Measurements from ENCODE around the gene ZNF556. TPM values are rescaled to one million over a fixed set of nuclear protein-coding genes. Genes with fewer than 3 reads are reported as not detected.

ZNF556 gene
- total RNA-seq, 1 donor from 2014 or later, result not detected

- peaks cover 12% of the 10 kb centered on the region for H3K27me3 Mint-ChIP-seq (ENCODE audit: insufficient read depth)
- DNase-seq (ENCODE audit: low spot score), result no peak
Observed at GRCh38 chr19:2841855-2842574, 25.1 kb upstream of the ZNF556 start.

GRCh38 chr19:2845107-2845506, 22.0 kb upstream of the ZNF556 start:
- H3K4me1 Mint-ChIP-seq (ENCODE audit: low read depth), result no peaks in the 10 kb centered on the region
- no peak overlapping the region for H3K27ac Mint-ChIP-seq
- peaks cover 3% of the 10 kb centered on the region for H3K36me3 Mint-ChIP-seq (ENCODE audit: low read depth)
- H3K9me3 Mint-ChIP-seq, result peaks cover 26% of the 10 kb centered on the region
- H3K27me3 Mint-ChIP-seq (ENCODE audit: insufficient read depth), result peaks cover 12% of the 10 kb centered on the region
- intact Hi-C loops (cut with micrococcal nuclease), result no loop called here
- DNase-seq (ENCODE audit: low spot score), result no peak
- no peak overlapping the region for H3K4me3 Mint-ChIP-seq

More at GRCh38 chr19:2841855-2842574, 25.1 kb upstream of the ZNF556 start:
- Mint-ChIP-seq H3K4me3 (peak overlapping the region; percentile 52), H3K4me1 (ENCODE audit: low read depth) (no peaks in the 10 kb centered on the region), H3K36me3 (ENCODE audit: low read depth) (peaks cover 2% of the 10 kb centered on the region), H3K9me3 (peaks cover 18% of the 10 kb centered on the region), H3K27ac (no peak overlapping the region)
- intact Hi-C loops (cut with micrococcal nuclease), result loop anchor here (1.0 kb wide), 3 partner anchors 23 to 59 kb away; partner anchors contain the start of genes SGTA, ZNF554 and ZNF57

- Mint-ChIP-seq H3K27me3 (ENCODE audit: insufficient read depth) (peaks cover 12% of the 10 kb centered on the region), H3K9me3 (peaks cover 35% of the 10 kb centered on the region), H3K27ac (no peak overlapping the region), H3K4me1 (ENCODE audit: low read depth) (no peaks in the 10 kb centered on the region), H3K36me3 (ENCODE audit: low read depth) (peaks cover 12% of the 10 kb centered on the region), H3K4me3 (no peak overlapping the region)
- DNase-seq (ENCODE audit: low spot score), result no peak
- intact Hi-C loops (cut with micrococcal nuclease), result no loop called here
Observed at GRCh38 chr19:2846180-2846894, 20.8 kb upstream of the ZNF556 start.

- Mint-ChIP-seq H3K36me3 (ENCODE audit: low read depth) (peaks cover 20% of the 10 kb centered on the region), H3K4me1 (ENCODE audit: low read depth) (no peaks in the 10 kb centered on the region), H3K4me3 (no peak overlapping the region), H3K27ac (no peak overlapping the region), H3K27me3 (ENCODE audit: insufficient read depth) (peaks cover 10% of the 10 kb centered on the region), H3K9me3 (peaks cover 43% of the 10 kb centered on the region)
- DNase-seq (ENCODE audit: low spot score), result no peak
- intact Hi-C loops (cut with micrococcal nuclease), result no loop called here
Observed at GRCh38 chr19:2847507-2847906, 19.6 kb upstream of the ZNF556 start.

- Mint-ChIP-seq H3K36me3 (ENCODE audit: low read depth) (peaks cover 25% of the 10 kb centered on the region), H3K4me1 (ENCODE audit: low read depth) (no peaks in the 10 kb centered on the region), H3K27ac (no peak overlapping the region), H3K27me3 (ENCODE audit: insufficient read depth) (no peaks in the 10 kb centered on the region), H3K9me3 (peaks cover 52% of the 10 kb centered on the region), H3K4me3 (no peak overlapping the region)
- intact Hi-C loops (cut with micrococcal nuclease), result no loop called here
- DNase-seq (ENCODE audit: low spot score), result no peak
Observed at GRCh38 chr19:2848616-2849015, 18.5 kb upstream of the ZNF556 start.

- no peak for DNase-seq (ENCODE audit: low spot score)
- Mint-ChIP-seq H3K27me3 (ENCODE audit: insufficient read depth) (no peaks in the 10 kb centered on the region), H3K9me3 (peaks cover 61% of the 10 kb centered on the region), H3K4me3 (no peak overlapping the region), H3K36me3 (ENCODE audit: low read depth) (peaks cover 26% of the 10 kb centered on the region), H3K4me1 (ENCODE audit: low read depth) (no peaks in the 10 kb centered on the region), H3K27ac (no peak overlapping the region)
- intact Hi-C loops (cut with micrococcal nuclease), result no loop called here
Observed at GRCh38 chr19:2850256-2850925, 16.7 kb upstream of the ZNF556 start.

GRCh38 chr19:2852598-2852997, 14.5 kb upstream of the ZNF556 start:
- Mint-ChIP-seq H3K36me3 (ENCODE audit: low read depth) (peaks cover 26% of the 10 kb centered on the region), H3K9me3 (peaks cover 60% of the 10 kb centered on the region), H3K4me1 (ENCODE audit: low read depth) (no peaks in the 10 kb centered on the region), H3K27me3 (ENCODE audit: insufficient read depth) (no peaks in the 10 kb centered on the region), H3K27ac (no peak overlapping the region), H3K4me3 (no peak overlapping the region)
- DNase-seq (ENCODE audit: low spot score), result no peak
- intact Hi-C loops (cut with micrococcal nuclease), result no loop called here

- Mint-ChIP-seq H3K4me3 (no peak overlapping the region), H3K27ac (no peak overlapping the region), H3K4me1 (ENCODE audit: low read depth) (no peaks in the 10 kb centered on the region)
Observed at GRCh38 chr19:2853015-2853606, 14.0 kb upstream of the ZNF556 start.

GRCh38 chr19:2854849-2855248, 12.3 kb upstream of the ZNF556 start:
- no peak for DNase-seq (ENCODE audit: low spot score)
- intact Hi-C loops (cut with micrococcal nuclease), result no loop called here
- Mint-ChIP-seq H3K4me1 (ENCODE audit: low read depth) (no peaks in the 10 kb centered on the region), H3K4me3 (no peak overlapping the region), H3K9me3 (peaks cover 66% of the 10 kb centered on the region), H3K36me3 (ENCODE audit: low read depth) (peaks cover 26% of the 10 kb centered on the region), H3K27me3 (ENCODE audit: insufficient read depth) (no peaks in the 10 kb centered on the region), H3K27ac (no peak overlapping the region)

More at GRCh38 chr19:2853015-2853606, 14.0 kb upstream of the ZNF556 start:
- peaks cover 26% of the 10 kb centered on the region for H3K36me3 Mint-ChIP-seq (ENCODE audit: low read depth)
- intact Hi-C loops (cut with micrococcal nuclease), result no loop called here
- DNase-seq (ENCODE audit: low spot score), result no peak
- peaks cover 60% of the 10 kb centered on the region for H3K9me3 Mint-ChIP-seq
- H3K27me3 Mint-ChIP-seq (ENCODE audit: insufficient read depth), result no peaks in the 10 kb centered on the region

GRCh38 chr19:2856457-2857050, 10.6 kb upstream of the ZNF556 start:
- intact Hi-C loops (cut with micrococcal nuclease), result no loop called here
- no peak for DNase-seq (ENCODE audit: low spot score)

GRCh38 chr19:2858864-2859263, 8.3 kb upstream of the ZNF556 start:
- H3K9me3 Mint-ChIP-seq, result peaks cover 41% of the 10 kb centered on the region
- no peak overlapping the region for H3K27ac Mint-ChIP-seq
- no peak for DNase-seq (ENCODE audit: low spot score)
- H3K36me3 Mint-ChIP-seq (ENCODE audit: low read depth), result no peaks in the 10 kb centered on the region
- intact Hi-C loops (cut with micrococcal nuclease), result no loop called here
- no peaks in the 10 kb centered on the region for H3K27me3 Mint-ChIP-seq (ENCODE audit: insufficient read depth)
- no peak overlapping the region for H3K4me3 Mint-ChIP-seq
- no peaks in the 10 kb centered on the region for H3K4me1 Mint-ChIP-seq (ENCODE audit: low read depth)

More at GRCh38 chr19:2856457-2857050, 10.6 kb upstream of the ZNF556 start:
- H3K4me3 Mint-ChIP-seq, result no peak overlapping the region
- H3K9me3 Mint-ChIP-seq, result peaks cover 56% of the 10 kb centered on the region
- H3K27ac Mint-ChIP-seq, result no peak overlapping the region
- peaks cover 15% of the 10 kb centered on the region for H3K36me3 Mint-ChIP-seq (ENCODE audit: low read depth)
- H3K27me3 Mint-ChIP-seq (ENCODE audit: insufficient read depth), result no peaks in the 10 kb centered on the region
- H3K4me1 Mint-ChIP-seq (ENCODE audit: low read depth), result no peaks in the 10 kb centered on the region

- Mint-ChIP-seq H3K27ac (no peak overlapping the region), H3K27me3 (ENCODE audit: insufficient read depth) (no peaks in the 10 kb centered on the region), H3K36me3 (ENCODE audit: low read depth) (peaks cover 3% of the 10 kb centered on the region), H3K9me3 (peaks cover 40% of the 10 kb centered on the region), H3K4me1 (ENCODE audit: low read depth) (no peaks in the 10 kb centered on the region), H3K4me3 (no peak overlapping the region)
- intact Hi-C loops (cut with micrococcal nuclease), result no loop called here
- no peak for DNase-seq (ENCODE audit: low spot score)
Observed at GRCh38 chr19:2863816-2864215, 3.3 kb upstream of the ZNF556 start.

All from activated T-helper 1 cell treated with anti-CD3 and anti-CD28 coated beads, Interleukin-12 subunit alpha, Interleukin-12 subunit beta, Interleukin-2, Interleukin-4 antibody, amounts not matched to agents 30 ng/mL and 10 ng/mL and 1 ng/mL, durations not matched to agents 14 hours and 24 hours and 36 hours (primary cell).